ENCODE data around the gene TRIP10. TPM values are rescaled to one million over a fixed set of nuclear protein-coding genes. Genes with fewer than 3 reads are reported as not detected.

The TRIP10 gene
- total RNA-seq, 1 donor from 2014 or later, result 2.9 TPM

- no peak for FAIRE-seq
Measured at GRCh38 chr19:6710273-6711077, 29.0 kb upstream of the TRIP10 start.

GRCh38 chr19:6711078-6711361, 28.5 kb upstream of the TRIP10 start:
- DNase-seq (ENCODE audit: low spot score in 2 of 2), result no peak
- no peak for FAIRE-seq

More at GRCh38 chr19:6710273-6711077, 29.0 kb upstream of the TRIP10 start:
- DNase-seq (ENCODE audit: low spot score in 2 of 2), result no peak

GRCh38 chr19:6711605-6712004, 27.9 kb upstream of the TRIP10 start:
- DNase-seq (ENCODE audit: low spot score in 2 of 2) (no peak), FAIRE-seq (no peak)

- FAIRE-seq (no peak), DNase-seq (ENCODE audit: low spot score in 2 of 2) (no peak)
Measured at GRCh38 chr19:6712231-6712630, 27.2 kb upstream of the TRIP10 start.

- DNase-seq (ENCODE audit: low spot score in 2 of 2), result no peak
Measured at GRCh38 chr19:6712692-6713670, 26.5 kb upstream of the TRIP10 start.

GRCh38 chr19:6713773-6714692, 25.4 kb upstream of the TRIP10 start:
- DNase-seq (ENCODE audit: low spot score in 2 of 2) (no peak), FAIRE-seq (no peak)

More at GRCh38 chr19:6712692-6713670, 26.5 kb upstream of the TRIP10 start:
- no peak for FAIRE-seq

GRCh38 chr19:6714749-6715555, 24.5 kb upstream of the TRIP10 start:
- DNase-seq (ENCODE audit: low spot score in 2 of 2) (no peak), FAIRE-seq (no peak)

GRCh38 chr19:6716610-6716970, 22.9 kb upstream of the TRIP10 start:
- no peak for DNase-seq (ENCODE audit: low spot score in 2 of 2)
- FAIRE-seq, result no peak

- DNase-seq (ENCODE audit: low spot score in 2 of 2) (no peak), FAIRE-seq (no peak)
Measured at GRCh38 chr19:6717036-6717435, 22.4 kb upstream of the TRIP10 start.

- no peak for DNase-seq (ENCODE audit: low spot score in 2 of 2)
Measured at GRCh38 chr19:6717441-6717971, 22.0 kb upstream of the TRIP10 start.

GRCh38 chr19:6718111-6718740, 21.3 kb upstream of the TRIP10 start:
- DNase-seq (ENCODE audit: low spot score in 2 of 2), result no peak
- no peak for FAIRE-seq

More at GRCh38 chr19:6717441-6717971, 22.0 kb upstream of the TRIP10 start:
- FAIRE-seq, result no peak

GRCh38 chr19:6718741-6719539, 20.5 kb upstream of the TRIP10 start:
- FAIRE-seq, result no peak
- DNase-seq (ENCODE audit: low spot score in 2 of 2), result no peak

- no peak for FAIRE-seq
Measured at GRCh38 chr19:6719540-6719861, 20.0 kb upstream of the TRIP10 start.

GRCh38 chr19:6719992-6720368, 19.5 kb upstream of the TRIP10 start:
- FAIRE-seq, result no peak
- DNase-seq (ENCODE audit: low spot score in 2 of 2), result no peak

More at GRCh38 chr19:6719540-6719861, 20.0 kb upstream of the TRIP10 start:
- no peak for DNase-seq (ENCODE audit: low spot score in 2 of 2)

- no peak for DNase-seq (ENCODE audit: low spot score in 2 of 2)
- FAIRE-seq, result no peak
Measured at GRCh38 chr19:6720369-6721137, 18.9 kb upstream of the TRIP10 start, which contains the start of gene C3. C3 (minus strand) TSS chr19:6720650; CDS start chr19:6720589, 61 bp downstream.

- FAIRE-seq (no peak), DNase-seq (ENCODE audit: low spot score in 2 of 2) (no peak)
Measured at GRCh38 chr19:6721138-6721474, 18.4 kb upstream of the TRIP10 start.

GRCh38 chr19:6721773-6722172, 17.7 kb upstream of the TRIP10 start:
- no peak for FAIRE-seq

More at GRCh38 chr19:6721773-6722172, 17.7 kb upstream of the TRIP10 start:
- DNase-seq (ENCODE audit: low spot score in 2 of 2), result no peak

Data from frontal cortex (tissue), 4 donors.